Astrocyte (in vitro differentiated cells and primary cell): ENCODE data around the gene PEX14.

ENCODE experiments used
- EZH2 ChIP-seq: IDR thresholded peaks from 2 replicates; pipeline ENCODE4 v1.6.1; 2012; ENCODE audit warnings: mild to moderate bottlenecking, low read length, inconsistent platforms; ENCODE audit not compliant: insufficient read depth
- TF ChIP-seq, protein P1 (sequence below): IDR thresholded peaks from 2 replicates; pipeline ENCODE4 v1.5.1; 2011; ENCODE audit warnings: low read depth, mild to moderate bottlenecking, inconsistent platforms, low read length, moderate library complexity; ENCODE audit not compliant: insufficient read depth

DNA sequence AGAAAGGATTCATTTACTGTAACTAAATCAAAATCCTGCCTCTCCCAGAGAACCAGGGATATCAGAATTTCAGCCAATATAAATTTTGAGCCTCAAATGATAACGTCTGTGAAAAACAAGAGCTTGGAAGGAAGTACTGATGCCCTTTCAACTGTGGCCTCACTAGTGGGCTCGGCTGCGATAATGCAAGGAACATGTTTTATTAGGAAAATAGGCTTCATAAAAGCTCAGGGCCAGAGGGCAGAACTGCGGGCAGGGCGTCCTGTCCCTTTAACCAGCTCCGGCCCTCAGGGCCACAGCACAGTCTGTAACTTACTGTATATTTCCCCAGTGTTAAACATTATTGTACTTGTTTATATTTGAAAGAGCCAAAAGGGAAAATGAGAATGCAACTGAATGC, 122.0 kb downstream of the PEX14 start:
- TF ChIP-seq, protein P1, sequence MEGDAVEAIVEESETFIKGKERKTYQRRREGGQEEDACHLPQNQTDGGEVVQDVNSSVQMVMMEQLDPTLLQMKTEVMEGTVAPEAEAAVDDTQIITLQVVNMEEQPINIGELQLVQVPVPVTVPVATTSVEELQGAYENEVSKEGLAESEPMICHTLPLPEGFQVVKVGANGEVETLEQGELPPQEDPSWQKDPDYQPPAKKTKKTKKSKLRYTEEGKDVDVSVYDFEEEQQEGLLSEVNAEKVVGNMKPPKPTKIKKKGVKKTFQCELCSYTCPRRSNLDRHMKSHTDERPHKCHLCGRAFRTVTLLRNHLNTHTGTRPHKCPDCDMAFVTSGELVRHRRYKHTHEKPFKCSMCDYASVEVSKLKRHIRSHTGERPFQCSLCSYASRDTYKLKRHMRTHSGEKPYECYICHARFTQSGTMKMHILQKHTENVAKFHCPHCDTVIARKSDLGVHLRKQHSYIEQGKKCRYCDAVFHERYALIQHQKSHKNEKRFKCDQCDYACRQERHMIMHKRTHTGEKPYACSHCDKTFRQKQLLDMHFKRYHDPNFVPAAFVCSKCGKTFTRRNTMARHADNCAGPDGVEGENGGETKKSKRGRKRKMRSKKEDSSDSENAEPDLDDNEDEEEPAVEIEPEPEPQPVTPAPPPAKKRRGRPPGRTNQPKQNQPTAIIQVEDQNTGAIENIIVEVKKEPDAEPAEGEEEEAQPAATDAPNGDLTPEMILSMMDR = no peak
- no peak for TF ChIP-seq EZH2
